Kidney glomerular epithelial cell (primary cell): ENCODE data around the gene ITSN1.
"Not testable (repeated sequence)": the region's sequence is repeated elsewhere in the genome, so short reads cannot be mapped to it uniquely, and the experiment has no call there.

Source experiments
- DNase-seq: peaks from one replicate; lab custom pipeline; 2025; lab: John Stamatoyannopoulos, UW

Gene ITSN1

DNA sequence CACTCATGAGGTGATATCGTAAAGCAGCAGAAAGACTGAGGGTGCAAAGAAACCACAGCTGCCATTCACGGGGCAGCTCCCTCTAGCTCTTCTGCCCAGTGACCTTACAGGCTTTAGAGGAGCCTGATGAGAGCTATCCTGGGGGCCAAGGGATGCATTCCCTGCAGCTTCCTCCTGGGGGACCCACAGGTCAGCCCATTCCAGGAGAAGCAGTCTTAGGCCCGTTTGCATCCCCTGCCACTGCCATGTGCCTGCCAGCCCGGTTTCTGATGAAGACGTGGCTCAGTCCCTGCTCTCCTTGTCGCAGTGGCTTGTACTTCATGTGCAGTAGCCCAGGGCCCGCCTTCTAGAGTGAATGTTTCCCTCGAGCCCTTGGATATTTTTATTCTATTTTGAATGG is 250.6 kb downstream of the ITSN1 start:
- DNase-seq = no peak

DNA sequence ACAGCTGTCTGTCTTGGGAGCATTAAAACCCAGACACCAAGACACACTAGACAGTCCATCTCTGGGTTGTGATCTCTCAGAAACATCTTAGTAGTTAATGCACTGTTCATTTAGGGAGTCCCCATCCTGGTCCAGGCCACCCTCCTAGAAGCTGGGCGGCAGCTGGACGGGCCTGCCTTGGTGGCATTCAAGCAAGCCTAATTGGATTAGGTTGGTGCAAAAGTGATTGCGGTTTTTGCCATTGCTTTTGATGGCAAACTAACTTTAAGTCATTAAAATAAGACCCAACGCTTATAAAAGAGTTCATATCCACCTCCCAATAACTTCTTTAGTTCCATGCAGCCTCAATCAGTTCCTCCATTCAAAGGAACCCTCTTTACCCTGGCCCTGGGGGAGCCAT is 251.6 kb downstream of the ITSN1 start:
- DNase-seq = no peak

DNA sequence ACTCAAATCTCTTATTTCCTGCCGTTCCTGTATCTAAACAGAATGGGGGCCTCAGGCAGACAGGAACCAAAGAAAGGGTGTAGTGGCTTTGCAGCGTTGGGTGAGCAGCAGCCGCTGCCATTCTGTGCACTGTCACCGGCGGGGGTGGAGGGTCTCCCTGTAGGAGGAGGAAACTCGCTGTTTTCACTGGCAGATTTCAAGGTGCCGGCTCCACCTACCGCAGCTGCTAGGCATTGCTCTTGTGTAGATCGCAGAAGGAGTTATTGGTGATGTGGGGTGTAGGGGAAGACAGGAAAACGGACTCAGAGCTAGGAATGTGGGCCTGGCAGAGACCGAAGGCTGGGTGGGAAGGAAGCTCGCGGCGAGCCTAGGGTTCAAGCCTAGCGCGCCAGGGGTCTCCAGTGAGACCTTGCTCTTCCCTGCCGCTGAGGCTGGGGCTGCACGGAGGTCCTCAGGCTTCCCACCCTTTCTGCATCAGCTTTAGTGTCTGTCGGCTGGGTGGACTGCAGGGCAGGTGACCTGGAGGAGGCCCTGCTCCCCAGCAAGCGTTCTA is 252.5 kb downstream of the ITSN1 start:
- DNase-seq = peak; percentile 88

DNA sequence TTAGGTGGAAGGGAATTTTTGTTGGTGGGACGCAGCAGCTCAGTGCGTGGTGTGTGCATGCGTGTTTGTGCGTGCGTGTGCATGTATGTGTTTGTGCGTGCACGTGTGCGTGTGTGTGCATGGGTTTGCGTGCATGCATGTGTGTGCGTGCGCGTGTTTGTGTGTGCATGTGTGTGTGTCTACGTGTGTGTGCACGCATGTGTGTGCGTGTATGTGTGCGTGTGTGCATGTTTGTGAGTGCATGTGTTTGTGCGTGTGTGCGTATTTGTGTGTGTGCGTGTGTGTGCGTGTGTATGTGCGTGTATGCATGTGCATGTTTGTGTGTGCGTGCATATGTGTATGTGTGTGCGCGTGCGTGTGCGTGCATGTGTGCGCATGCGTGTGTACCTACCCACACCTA is 253.1 kb downstream of the ITSN1 start:
- no peak for DNase-seq

DNA sequence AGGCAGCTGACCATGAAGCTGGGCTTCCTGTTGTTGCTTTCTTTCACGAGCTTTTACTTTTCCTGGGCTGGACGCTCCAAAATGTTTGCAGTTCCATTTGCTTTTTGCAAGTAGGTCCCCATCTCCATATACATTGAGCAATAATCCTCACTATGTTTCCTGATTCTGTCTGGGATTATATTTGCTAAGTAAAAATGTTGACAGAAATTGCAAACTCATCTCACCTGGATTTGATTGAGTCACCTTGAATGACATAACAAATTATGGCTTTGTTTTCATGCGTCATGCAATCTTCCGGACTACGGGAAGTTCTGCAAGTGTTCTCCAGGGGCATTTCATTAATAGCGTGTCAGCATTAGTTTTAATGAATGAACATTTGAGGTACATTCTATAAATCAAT is 254.4 kb downstream of the ITSN1 start:
- no peak for DNase-seq

DNA sequence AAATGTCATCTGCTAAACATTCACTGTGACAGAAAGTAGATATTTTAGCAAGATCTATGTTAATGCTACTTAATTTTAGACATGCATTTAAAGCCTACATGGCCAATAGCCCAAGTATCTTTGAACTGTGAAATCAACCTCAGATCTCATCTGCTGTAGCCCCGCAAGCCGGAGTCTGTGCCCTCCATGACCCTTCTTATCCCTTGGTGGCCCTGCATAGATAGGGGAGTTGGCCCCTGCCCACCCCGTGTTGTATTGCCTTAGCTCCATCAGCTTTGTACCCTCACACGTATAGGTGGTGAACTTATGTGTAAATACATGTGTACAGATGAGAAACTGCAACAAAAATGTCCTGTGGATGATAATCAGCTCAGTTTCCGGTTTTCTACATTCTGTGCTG is 254.8 kb downstream of the ITSN1 start:
- no peak for DNase-seq

DNA sequence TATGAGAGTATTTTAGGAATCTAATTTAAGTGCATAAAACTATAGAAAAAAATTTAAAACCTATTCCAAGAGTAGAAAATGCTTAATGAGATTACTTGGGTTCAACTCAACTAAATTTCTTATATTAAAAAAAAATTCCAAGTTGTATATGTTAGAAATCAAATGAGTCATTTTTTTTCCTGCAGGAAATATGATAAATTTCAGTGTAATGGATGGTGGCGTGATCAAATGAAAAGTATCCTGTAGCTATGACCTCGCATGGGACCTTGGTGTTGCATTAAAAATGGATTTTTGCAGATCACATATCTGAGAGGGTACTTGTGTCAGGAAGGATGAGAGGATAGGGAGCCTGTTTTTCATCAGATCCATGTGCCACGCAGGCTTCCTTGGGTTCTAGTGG is 255.4 kb downstream of the ITSN1 start:
- DNase-seq = no peak

DNA sequence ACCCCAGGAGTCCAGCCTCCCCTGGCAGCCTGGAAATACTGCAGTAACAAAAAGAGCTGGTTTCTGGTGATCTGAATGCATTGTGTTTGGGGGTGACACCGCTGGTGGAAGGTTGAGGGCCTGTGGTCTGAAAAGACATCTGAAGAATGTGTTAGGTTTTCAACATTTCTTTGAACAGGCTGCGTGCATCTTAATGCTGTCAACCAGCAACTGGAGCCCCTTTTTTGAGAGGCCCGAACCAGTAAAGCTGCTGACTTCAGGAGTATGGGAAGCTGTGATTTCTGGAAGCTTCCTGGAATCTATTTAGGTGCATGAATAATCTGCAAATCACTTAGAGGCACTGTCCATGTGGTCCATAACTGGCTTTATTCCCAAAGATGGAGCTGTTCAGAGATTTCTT is 256.3 kb downstream of the ITSN1 start:
- DNase-seq = no peak

DNA sequence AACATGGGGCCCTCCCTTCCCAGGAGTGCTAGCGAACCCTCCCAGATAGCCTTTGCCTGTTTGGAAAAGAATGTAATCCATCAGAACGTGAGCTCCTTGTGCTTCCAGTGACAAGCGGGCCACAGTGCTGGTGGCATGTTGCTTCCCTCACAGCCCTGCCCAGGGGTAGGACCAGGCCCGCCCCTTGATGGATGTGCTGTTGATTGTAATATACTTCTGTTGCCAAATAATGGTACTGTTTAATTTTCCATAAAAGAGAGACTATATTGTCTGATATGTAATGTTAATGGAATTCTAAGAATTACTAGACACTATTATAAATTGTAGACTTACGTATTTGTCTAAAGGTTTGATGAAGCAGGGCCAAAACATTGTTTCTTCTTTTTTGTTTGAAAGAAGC is 256.9 kb downstream of the ITSN1 start:
- no peak for DNase-seq

DNA sequence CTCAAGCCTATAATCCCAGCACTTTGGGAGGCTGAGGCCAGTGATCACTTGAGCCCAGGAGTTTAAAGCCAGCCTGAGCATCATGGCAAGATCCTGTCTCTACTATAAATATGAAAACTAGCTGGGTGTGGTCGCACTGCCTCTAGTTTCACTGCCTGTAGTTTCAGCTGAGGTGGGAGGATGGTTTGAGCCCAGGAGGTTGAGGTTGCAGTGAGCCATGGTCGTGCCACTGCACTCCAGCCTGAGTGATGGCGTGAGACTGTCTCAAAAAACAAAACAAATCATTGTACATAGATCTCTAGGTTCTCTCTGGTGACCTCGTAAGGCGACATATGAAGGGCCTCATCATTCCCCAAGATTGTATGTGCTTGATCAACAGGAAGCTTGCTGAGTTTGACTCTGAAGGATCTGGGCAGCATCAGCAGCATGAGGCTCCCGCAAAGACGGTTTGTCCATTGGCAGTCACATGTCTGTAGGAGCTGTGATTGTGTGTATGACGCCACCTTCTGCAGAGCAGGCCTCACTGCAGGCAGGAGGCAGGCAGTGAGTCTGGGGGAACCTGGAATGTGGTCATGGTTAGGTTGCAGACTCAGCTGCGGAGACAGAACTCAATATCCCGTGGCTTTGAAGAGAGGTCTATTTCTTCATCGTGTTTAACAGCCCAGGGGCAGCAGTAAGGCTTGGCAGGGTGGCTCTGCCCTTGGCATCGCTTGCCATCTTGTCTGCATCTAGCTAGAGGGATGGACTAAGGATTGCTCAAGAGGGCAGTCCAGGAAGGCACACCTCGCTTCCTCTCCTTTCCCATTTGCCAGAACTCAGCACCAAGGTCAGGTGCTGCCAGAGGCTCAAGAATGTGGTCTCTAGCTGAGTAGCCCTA is 259.3 kb downstream of the ITSN1 start:
- DNase-seq = no peak

DNA sequence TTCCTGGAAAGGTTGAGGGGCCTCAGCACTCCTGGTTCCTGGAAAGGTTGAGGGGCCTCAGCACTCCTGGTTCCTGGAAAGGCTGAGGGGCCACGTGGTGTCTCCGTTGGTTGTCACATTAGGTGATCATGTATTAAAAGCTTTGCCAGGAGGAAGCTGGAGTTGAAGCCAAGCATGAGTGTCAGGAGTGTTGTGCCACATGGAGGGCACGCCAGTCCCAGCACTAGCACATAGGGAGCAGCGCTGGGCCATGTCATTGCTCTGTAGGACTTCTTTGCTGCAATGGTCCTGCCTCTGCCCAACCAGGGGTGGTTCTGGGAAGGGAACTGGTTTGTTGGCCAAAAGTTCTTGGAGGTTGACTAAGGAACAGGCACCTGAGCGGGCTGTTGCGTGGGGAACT is 260.0 kb downstream of the ITSN1 start:
- no peak for DNase-seq

DNA sequence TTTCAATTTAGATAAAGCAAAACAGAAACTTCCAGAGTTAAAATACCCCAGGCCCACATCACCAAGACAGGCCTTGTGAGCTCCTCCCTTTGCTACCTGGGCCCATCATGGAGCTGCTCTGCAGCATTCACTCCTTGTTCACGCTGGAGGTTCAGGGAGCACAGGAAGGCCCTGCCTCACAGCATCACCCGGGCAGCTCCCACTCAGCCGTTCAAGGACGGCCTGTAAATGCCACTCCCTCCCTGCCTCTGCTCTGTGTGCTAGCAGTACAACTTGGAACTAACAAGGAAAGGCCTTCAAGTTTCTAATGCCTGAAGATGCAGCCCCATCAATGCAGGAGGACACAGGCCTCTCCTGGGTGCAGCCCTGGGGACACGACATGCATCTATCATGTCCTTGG is 261.7 kb downstream of the ITSN1 start:
- DNase-seq = no peak

DNA sequence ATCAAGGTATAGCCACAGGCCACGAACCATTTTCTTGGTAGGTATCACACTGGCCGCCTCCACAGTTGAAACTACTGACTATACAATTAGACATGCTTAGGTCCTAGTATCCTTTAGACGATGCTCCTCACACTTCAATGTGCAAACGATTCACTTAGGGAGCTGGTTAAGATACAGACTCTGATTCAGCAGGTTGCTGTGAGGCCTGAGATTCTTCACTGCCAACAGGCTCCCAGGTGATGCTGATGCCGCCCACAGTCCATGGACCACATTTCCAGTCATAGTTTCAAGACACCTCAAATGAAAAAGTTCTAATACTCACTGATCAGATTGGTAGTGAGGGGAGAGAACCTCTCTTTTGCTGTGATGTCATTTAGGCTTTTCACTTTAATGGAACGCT is 266.5 kb downstream of the ITSN1 start:
- DNase-seq = no peak

DNA sequence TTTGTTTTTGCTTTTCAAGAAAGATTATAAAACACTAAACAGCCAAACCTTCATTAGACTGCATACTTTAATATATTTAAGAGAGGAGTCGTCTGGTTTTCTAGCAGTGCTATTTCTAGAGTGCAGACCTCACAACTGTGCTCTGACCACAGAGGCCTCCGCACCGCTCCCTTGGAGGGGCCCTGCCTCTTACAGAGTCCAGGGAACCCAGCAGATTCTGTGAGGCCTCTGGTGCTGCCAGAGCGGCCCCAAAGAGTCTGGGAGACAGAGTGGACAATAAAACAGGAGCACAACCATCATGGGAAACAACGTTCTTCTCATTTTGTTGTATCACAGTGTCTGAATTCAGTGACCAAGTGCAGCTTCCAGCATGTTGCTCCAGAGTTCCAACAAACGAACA is 267.5 kb downstream of the ITSN1 start:
- no peak for DNase-seq

DNA sequence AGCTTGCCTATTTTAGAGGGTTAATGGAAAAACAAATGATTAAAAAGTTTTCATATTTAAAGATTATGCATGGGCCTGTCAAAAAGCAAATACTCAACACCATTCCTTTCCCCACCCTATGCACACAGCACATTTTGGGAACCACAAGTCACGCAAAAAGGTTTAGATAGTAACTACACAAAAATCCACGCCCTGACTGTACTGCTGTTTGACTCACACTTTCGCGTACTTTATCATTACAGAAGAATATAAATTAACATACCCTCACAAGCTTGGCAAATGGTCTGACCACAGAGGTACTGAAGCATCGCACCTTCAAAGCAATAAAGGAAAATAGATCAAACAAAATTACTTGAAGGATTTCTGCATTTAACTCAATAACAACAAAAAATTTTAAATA is 271.9 kb downstream of the ITSN1 start:
- DNase-seq = no peak

DNA sequence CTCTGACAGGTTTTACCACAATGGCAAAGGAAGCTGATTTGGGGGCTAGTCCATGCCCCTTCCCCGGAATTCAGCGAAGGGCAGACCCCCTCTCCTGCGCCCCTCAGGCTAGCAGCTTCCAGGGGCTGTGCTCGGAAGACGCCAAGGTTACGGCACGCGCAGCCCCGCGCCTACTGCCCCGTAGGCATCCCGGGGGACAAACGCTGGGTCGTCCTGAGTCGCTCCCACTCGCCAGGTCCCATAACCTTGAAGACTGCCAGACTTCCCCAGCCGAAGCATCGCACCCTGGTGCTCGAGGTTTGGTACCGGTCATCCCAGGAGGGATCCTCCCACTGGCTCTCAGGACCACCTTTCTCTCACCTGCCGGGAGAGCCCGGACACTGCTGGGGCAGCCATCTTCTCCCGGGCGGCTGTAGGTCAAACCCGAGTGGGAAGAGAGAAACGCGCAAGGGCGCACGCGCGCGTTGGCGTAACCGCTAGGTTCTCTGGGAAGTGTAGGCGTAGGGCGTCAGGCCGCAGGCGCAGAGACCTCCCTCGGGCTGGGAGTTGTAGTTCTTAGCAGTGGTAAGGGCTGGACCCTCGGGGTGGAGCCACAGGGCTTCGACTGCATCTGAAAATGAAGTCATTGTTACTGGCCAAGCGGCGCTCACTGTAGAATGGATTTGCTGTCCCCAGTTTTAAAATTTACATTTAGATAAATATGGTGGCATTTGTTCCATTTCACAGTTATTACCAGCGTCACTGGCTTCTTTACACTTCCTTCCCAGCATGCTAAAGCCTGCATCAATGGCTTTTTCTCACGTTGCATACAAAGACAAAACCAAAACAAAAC is 273.3 kb downstream of the ITSN1 start, which contains the start of gene ATP5PO:
TSS of gene ATP5PO (minus strand) at position 437 of the 832 bp plus-strand sequence. CDS start at position 396, 41 bp downstream.
- DNase-seq = peak; percentile 92

DNA sequence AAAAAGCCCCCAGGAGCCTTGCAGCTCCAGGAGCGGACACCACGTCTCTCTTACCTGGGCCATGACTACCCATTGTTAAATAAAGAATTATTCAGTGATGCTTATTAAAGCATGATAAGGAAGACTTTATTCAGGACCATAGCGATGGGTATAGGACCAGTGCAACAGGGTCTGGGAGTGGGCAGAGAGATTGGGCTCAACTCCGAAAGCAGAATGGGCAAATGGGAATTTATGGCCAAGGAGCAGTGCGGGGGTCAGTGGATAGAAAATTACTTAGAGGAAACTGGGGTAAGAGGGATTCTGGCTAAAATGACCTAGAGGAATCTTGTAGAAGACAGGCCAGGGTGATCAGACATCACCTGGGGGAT is 273.9 kb downstream of the ITSN1 start:
- DNase-seq = no peak

DNA sequence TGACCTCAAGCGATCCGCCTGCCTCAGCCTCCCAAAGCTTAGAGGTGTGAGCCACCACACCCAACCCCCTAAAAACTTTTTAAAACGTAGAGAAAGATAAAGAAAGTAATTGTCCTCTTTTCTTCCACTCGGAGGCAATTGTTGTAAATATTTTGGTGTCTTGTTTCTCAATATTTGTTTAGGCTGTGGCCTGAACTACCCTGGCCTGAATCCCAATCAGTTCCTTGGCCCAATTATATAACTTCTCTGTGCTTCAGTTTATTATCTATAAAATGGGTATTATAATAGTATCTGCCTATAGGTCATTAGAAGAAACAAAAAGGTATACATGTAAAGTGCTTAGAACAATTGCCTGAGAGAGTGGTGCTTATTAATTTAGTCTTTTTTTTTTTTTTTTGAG is 275.1 kb downstream of the ITSN1 start:
- DNase-seq = no peak

DNA sequence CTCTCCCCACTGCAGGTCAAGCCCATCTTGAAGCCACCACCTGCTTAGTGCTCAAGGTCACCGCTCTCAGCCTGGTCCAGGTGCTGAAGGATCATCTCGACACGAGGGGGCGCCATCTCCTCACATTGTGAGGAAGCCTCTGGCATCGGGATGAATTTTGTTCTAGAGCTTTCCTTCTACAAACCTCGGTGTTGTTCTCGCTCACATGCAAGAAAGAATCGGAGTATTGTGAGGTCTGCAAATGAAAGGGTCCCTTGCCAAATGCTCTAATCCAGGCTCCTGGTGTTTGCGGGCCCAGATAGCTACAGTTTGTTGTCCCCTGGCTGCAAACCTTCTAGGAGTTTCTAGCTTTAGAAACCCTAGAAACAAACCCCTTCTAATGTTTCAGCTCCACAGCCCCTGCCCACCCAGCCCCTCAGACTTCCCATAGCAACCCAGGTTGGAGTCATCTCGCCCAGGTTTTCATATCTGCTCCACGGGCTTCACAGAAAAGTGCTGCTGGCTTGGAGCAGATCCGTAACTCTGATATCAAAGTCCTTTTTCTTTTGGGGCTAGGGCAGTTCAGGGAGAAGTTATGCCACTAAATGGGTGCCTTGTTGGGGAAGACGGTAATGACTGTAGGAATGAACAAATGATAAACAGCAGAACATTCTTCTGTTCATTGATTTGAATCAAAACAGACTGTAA is 281.9 kb downstream of the ITSN1 start:
- peak; percentile 82 for DNase-seq

DNA sequence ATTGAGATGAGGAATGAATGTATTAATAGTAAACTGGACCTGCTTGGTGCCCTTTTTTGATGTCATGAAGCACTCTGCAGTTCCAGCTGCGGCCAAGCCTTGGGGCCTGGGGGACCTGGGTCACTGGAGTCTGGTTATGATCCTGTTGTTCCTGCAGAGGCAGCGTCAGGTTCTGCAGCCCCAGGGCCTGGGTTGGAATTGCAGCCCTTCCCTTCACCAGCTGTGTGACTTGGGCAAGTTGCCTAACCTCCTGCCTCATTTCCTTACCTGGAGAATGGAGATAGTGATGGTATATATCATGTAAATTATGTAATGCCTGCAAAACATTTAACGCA is 282.4 kb downstream of the ITSN1 start:
- peak; percentile 52 for DNase-seq

DNA sequence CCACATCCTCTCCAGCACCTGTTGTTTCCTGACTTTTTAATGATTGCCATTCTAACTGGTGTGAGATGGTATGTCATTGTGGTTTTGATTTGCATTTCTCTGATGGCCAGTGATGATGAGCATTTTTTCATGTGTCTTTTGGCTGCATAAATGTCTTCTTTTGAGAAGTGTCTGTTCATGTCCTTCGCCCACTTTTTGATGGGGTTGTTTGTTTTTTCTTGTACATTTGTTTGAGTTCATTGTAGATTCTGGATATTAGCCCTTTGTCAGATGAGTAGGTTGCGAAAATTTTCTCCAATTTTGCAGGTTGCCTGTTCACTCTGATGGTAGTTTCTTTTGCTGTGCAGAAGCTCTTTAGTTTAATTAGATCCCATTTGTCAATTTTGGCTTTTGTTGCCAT is 283.9 kb downstream of the ITSN1 start:
- not testable (repeated sequence) for DNase-seq

DNA sequence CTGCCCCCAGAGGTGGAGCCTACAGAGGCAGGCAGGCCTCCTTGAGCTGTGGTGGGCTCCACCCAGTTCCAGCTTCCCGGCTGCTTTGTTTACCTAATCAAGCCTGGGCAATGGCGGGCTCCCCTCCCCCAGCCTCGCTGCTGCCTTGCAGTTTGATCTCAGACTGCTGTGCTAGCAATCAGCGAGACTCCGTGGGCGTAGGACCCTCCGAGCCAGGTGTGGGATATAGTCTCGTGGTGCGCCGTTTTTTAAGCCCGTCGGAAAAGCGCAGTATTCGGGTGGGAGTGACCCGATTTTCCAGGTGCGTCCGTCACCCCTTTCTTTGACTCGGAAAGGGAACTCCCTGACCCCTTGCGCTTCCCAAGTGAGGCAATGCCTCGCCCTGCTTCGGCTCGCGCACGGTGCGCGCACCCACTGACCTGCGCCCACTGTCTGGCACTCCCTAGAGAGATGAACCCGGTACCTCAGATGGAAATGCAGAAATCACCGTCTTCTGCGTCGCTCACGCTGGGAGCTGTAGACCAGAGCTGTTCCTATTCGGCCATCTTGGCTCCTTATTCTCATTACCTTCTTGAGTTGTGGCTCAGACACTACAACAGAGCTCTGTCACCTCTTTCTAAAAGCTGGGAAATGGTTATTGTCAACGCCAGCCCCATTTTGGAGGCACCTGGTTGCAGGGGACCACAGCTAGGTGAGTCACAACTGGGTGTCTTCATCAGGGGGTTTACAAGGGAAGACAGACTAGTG is 288.9 kb downstream of the ITSN1 start:
- DNase-seq = not testable (repeated sequence)
